COLO829 (cell line): Measurements from ENCODE around the gene TIAM2.
"Not testable (repeated sequence)": the region's sequence is repeated elsewhere in the genome, so short reads cannot be mapped to it uniquely, and the experiment has no call there.

Experiments
- DNase-seq: peaks from one replicate; pipeline ENCODE4 v3.0.0; 2012; ENCODE audit warnings: low spot score

Gene TIAM2

GRCh38 chr6:155262655-155263054 is 267.5 kb downstream of the TIAM2 start:
- DNase-seq: no peak

- no peak for DNase-seq
Observed at GRCh38 chr6:155263373-155264063, 268.4 kb downstream of the TIAM2 start, which contains the start of gene CLDN20. CLDN20 (plus strand) TSS chr6:155264013; CDS start chr6:155275720, 11,707 bp downstream.

GRCh38 chr6:155264693-155265320 is 269.7 kb downstream of the TIAM2 start:
- no peak for DNase-seq

- no peak for DNase-seq
Observed at GRCh38 chr6:155265843-155266535, 270.9 kb downstream of the TIAM2 start.

GRCh38 chr6:155267411-155267810 is 272.3 kb downstream of the TIAM2 start:
- DNase-seq: no peak

- DNase-seq: not testable (repeated sequence)
Observed at GRCh38 chr6:155268088-155268867, 273.2 kb downstream of the TIAM2 start.

GRCh38 chr6:155269765-155270164 is 274.6 kb downstream of the TIAM2 start:
- DNase-seq: no peak

GRCh38 chr6:155270561-155271091 is 275.5 kb downstream of the TIAM2 start:
- DNase-seq: no peak

GRCh38 chr6:155271145-155271544 is 276.0 kb downstream of the TIAM2 start:
- no peak for DNase-seq

- DNase-seq: no peak
Observed at GRCh38 chr6:155272353-155273232, 277.5 kb downstream of the TIAM2 start.

- peak; percentile 67 for DNase-seq
Observed at GRCh38 chr6:155273431-155273830, 278.3 kb downstream of the TIAM2 start.

- no peak for DNase-seq
Observed at GRCh38 chr6:155274106-155274505, 279.0 kb downstream of the TIAM2 start.

GRCh38 chr6:155274533-155274932 is 279.4 kb downstream of the TIAM2 start:
- no peak for DNase-seq

GRCh38 chr6:155275808-155276480 is 280.8 kb downstream of the TIAM2 start:
- DNase-seq: no peak

GRCh38 chr6:155276638-155277037 is 281.5 kb downstream of the TIAM2 start:
- no peak for DNase-seq

- no peak for DNase-seq
Observed at GRCh38 chr6:155278319-155279049, 283.4 kb downstream of the TIAM2 start.

GRCh38 chr6:155284775-155285174 is 289.7 kb downstream of the TIAM2 start:
- no peak for DNase-seq

GRCh38 chr6:155287762-155288161 is 292.6 kb downstream of the TIAM2 start:
- DNase-seq: no peak

GRCh38 chr6:155290491-155290890 is 295.4 kb downstream of the TIAM2 start:
- no peak for DNase-seq

- DNase-seq: no peak
Observed at GRCh38 chr6:155291291-155291690, 296.2 kb downstream of the TIAM2 start.
